HepG2 (cell line): ENCODE measurements around the gene LMAN2.
"Not testable (repeated sequence)": the region's sequence is repeated elsewhere in the genome, so short reads cannot be mapped to it uniquely, and the experiment has no call there.

Experiments used
- CBX2 ChIP-seq, 2 experiments: fragments of 200-600 bp in 1 of 2; sonication (generic); formaldehyde crosslinking in 1 of 2; IDR thresholded peaks; 2 replicates each; pipeline versions ENCODE4 v1.7.0 to v1.8.1; 2018 to 2022; ENCODE audit warnings: low read depth in 2 of 2, low read length in 1 of 2, mild to moderate bottlenecking in 1 of 2, missing genetic modification reagents in 1 of 2
- ERF ChIP-seq: IDR thresholded peaks from 2 replicates; pipeline ENCODE4 v1.6.1; 2018; ENCODE audit warnings: missing biosample characterization, missing genetic modification reagents
- IRF2 ChIP-seq: IDR thresholded peaks from 2 replicates; pipeline ENCODE4 v1.6.1; 2018; ENCODE audit warnings: missing genetic modification reagents, missing compliant biosample characterization
- KDM4B ChIP-seq: sonication (generic); formaldehyde crosslinking; IDR thresholded peaks from 2 replicates; pipeline ENCODE4 v1.4.0; 2020; ENCODE audit warnings: missing genetic modification reagents
- KLF9 ChIP-seq: IDR thresholded peaks from 2 replicates; pipeline ENCODE4 v1.6.1; 2016; ENCODE audit warnings: low read depth
- POLR2A ChIP-seq, 2 experiments: IDR thresholded peaks; 2 replicates each; pipeline ENCODE4 v1.6.1; 2011; ENCODE audit warnings: low read depth in 2 of 2, low read length in 2 of 2, mild to moderate bottlenecking in 1 of 2, moderate library complexity in 1 of 2; ENCODE audit not compliant: insufficient read depth in 1 of 2
- SP1 ChIP-seq, 2 experiments: fragments of 450-650 bp in 1 of 2; sonication (generic) in 1 of 2; formaldehyde crosslinking in 1 of 2; IDR thresholded peaks; 2 replicates each; pipeline versions ENCODE4 v1.4.0 to v1.6.1; 2016 to 2020; ENCODE audit warnings: missing genetic modification reagents in 1 of 2
- ZNF605 ChIP-seq: sonication (generic); formaldehyde crosslinking; IDR thresholded peaks from 2 replicates; pipeline ENCODE4 v1.8.0; 2022; ENCODE audit warnings: mild to moderate bottlenecking, missing genetic modification reagents
- TF ChIP-seq, protein P1 (sequence below): IDR thresholded peaks from 2 replicates; pipeline ENCODE4 v1.6.1; 2012; ENCODE audit warnings: inconsistent platforms
- TF ChIP-seq, protein P2 (sequence below): sonication (generic); formaldehyde crosslinking; IDR thresholded peaks from 2 replicates; pipeline ENCODE4 v1.5.0; 2020; ENCODE audit warnings: mild to moderate bottlenecking, missing genetic modification reagents, moderate library complexity
- TF ChIP-seq, protein P3 (sequence below): sonication (generic); formaldehyde crosslinking; IDR thresholded peaks from 2 replicates; pipeline ENCODE4 v1.4.0; 2020; ENCODE audit warnings: low read depth, mild to moderate bottlenecking, missing genetic modification reagents

DNA sequence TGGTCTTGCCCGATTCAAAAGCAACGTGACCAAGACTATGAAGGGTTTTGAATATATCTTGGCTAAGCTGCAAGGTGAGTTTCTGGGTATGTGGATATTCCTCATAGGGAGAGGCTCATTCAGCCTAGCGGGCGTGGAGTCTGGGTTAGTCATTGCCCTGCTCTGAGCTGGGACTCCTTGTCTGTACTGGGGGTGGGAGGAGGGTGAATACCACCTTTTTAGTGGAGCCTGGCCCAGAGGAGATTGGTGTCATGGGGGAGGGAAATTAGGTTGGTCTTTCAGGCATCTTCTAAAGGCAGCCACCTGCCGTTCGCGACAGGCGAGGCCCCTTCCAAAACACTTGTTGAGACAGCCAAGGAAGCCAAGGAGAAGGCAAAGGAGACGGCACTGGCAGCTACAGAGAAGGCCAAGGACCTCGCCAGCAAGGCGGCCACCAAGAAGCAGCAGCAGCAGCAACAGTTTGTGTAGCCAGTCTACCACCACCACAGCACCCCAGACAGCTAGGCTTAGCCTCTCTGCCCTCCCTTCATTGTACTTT is 45.3 kb downstream of the LMAN2 start:
- TF ChIP-seq IRF2 (CRISPR knock-in tag); POLR2A (IDR thresholded peaks at IDR 0.05; ENCODE audit: insufficient read depth in 1 of 2, low read depth in 2 of 2, low read length in 2 of 2); ZNF605; SP1 (IDR thresholded peaks at IDR 0.05); SP1 (CRISPR knock-in tag; IDR thresholded peaks at IDR 0.05); ERF (CRISPR knock-in tag); CBX2 (IDR thresholded peaks at IDR 0.05; ENCODE audit: low read depth, low read length); CBX2 (CRISPR knock-in tag; IDR thresholded peaks at IDR 0.05; ENCODE audit: low read depth); KDM4B (CRISPR knock-in tag); KLF9: not testable (repeated sequence)
- TF ChIP-seq, protein P1, sequence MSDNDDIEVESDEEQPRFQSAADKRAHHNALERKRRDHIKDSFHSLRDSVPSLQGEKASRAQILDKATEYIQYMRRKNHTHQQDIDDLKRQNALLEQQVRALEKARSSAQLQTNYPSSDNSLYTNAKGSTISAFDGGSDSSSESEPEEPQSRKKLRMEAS, result not testable (repeated sequence)
- TF ChIP-seq, protein P2, sequence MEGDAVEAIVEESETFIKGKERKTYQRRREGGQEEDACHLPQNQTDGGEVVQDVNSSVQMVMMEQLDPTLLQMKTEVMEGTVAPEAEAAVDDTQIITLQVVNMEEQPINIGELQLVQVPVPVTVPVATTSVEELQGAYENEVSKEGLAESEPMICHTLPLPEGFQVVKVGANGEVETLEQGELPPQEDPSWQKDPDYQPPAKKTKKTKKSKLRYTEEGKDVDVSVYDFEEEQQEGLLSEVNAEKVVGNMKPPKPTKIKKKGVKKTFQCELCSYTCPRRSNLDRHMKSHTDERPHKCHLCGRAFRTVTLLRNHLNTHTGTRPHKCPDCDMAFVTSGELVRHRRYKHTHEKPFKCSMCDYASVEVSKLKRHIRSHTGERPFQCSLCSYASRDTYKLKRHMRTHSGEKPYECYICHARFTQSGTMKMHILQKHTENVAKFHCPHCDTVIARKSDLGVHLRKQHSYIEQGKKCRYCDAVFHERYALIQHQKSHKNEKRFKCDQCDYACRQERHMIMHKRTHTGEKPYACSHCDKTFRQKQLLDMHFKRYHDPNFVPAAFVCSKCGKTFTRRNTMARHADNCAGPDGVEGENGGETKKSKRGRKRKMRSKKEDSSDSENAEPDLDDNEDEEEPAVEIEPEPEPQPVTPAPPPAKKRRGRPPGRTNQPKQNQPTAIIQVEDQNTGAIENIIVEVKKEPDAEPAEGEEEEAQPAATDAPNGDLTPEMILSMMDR (CRISPR knock-in tag), result not testable (repeated sequence)
- TF ChIP-seq, protein P3, sequence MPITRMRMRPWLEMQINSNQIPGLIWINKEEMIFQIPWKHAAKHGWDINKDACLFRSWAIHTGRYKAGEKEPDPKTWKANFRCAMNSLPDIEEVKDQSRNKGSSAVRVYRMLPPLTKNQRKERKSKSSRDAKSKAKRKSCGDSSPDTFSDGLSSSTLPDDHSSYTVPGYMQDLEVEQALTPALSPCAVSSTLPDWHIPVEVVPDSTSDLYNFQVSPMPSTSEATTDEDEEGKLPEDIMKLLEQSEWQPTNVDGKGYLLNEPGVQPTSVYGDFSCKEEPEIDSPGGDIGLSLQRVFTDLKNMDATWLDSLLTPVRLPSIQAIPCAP (CRISPR knock-in tag), result not testable (repeated sequence)
